ENCODE results near the gene NUDT22. TPM values are rescaled to one million over a fixed set of nuclear protein-coding genes. Genes with fewer than 3 reads are reported as not detected.
A peak's percentile ranks its signal among the peaks of the same experiment; 100 is the strongest.

Gene NUDT22
- total RNA-seq, 1 donor from 2014 or later = 40.7 TPM

DNA sequence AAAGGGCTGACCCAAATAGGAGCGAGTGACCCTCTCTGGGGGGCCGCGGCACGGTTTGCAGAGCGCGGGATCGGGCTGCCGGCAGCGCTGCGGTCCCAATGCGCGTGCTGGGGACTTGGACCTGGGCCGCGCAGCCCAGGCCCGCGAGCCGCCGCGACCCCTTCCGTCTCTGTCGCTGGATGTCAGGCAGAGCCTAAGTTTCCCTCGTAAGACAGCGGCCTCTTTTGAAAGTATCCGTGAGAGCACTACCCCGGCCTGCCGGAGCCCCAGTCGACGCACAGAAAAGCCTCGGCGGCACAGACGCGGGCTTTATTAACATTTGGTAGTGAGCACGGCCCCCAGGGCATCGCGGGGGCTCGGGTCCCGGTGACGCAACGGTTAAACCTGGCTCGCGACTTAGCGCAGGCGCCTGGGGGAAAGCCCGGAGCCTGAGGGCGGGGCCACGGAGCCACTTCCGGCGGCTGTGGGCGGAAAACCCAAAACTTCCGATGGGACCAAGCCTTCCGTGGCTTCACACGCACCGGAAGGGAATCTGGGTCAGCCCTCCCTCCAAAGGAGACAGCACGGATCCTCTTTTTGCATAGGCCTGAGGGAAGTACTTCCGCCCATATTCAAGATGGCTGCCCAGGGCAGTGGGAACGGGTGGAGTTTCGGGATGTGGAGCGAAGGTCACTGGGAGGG lies 43.6 kb downstream of the NUDT22 start:
- H3K4me1 Mint-ChIP-seq (ENCODE audit: low read depth, unreplicated experiment) = peaks cover 14% of the 10 kb centered on the region
- DNase-seq (ENCODE audit: low read depth) = peak; percentile 100

DNA sequence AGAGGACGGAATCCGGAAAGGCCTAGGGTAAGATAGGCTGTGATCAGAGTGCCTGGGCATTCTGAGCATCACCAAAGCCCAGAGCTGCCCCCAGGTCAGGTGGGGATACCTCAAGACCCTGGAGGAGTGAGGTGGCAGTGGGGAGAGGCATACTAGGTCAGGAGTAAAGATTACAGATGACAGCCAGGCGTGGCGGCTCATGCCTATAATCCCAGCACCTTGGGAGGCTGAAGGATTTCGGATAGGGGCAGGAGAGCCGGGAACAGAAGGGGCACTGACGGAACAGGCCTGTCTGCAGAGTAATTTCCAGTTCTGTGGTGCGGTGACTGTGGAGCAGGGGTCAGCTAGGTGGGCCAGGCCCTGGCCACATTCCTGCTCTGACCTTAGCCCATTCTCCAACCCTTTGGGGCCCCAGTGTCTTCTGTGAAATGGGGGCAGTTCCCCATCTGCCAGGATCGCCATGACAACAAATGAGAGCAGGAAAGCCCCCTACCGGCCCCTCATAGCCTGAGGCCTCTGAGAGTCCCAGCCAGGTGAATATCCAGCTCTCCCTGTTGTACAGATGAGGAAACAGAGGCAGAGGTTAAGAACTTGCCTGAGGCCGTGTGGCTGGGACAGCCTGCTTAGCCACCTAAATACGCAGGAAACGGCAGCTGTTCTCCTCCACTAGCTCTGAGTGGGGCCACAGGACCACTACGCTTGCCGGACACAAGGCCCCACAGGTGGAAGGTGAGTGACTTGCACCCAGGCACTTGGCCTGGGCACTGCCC lies 49.1 kb downstream of the NUDT22 start:
- no peak overlapping the region for H3K9ac ChIP-seq (ENCODE audit: low read length)
- H3K9me3 Mint-ChIP-seq (ENCODE audit: unreplicated experiment) = no peaks in the 10 kb centered on the region
- H3K4me2 ChIP-seq (ENCODE audit: low read length) = no peak overlapping the region
- peaks cover 7% of the 10 kb centered on the region for H3K79me2 ChIP-seq (ENCODE audit: insufficient read depth, low read length)
- DNase-seq (ENCODE audit: low read depth) = no peak
- H3K4me3 ChIP-seq (ENCODE audit: insufficient read depth, low read depth, low read length) = no peak overlapping the region
- no peaks in the 10 kb centered on the region for H3K27me3 Mint-ChIP-seq (ENCODE audit: low read depth, unreplicated experiment)
- no peak overlapping the region for H3K4me3 Mint-ChIP-seq (ENCODE audit: unreplicated experiment)
- no peak overlapping the region for H2AFZ ChIP-seq (ENCODE audit: low read depth, low read length)
- TF ChIP-seq EZH2 (IDR thresholded peaks at IDR 0.05; ENCODE audit: insufficient read depth, low read length) = no peak
- TF ChIP-seq, protein P1, sequence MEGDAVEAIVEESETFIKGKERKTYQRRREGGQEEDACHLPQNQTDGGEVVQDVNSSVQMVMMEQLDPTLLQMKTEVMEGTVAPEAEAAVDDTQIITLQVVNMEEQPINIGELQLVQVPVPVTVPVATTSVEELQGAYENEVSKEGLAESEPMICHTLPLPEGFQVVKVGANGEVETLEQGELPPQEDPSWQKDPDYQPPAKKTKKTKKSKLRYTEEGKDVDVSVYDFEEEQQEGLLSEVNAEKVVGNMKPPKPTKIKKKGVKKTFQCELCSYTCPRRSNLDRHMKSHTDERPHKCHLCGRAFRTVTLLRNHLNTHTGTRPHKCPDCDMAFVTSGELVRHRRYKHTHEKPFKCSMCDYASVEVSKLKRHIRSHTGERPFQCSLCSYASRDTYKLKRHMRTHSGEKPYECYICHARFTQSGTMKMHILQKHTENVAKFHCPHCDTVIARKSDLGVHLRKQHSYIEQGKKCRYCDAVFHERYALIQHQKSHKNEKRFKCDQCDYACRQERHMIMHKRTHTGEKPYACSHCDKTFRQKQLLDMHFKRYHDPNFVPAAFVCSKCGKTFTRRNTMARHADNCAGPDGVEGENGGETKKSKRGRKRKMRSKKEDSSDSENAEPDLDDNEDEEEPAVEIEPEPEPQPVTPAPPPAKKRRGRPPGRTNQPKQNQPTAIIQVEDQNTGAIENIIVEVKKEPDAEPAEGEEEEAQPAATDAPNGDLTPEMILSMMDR (IDR thresholded peaks at IDR 0.05; ENCODE audit: insufficient read depth, low read depth, low read length) = no peak
- H3K36me3 ChIP-seq (ENCODE audit: insufficient read depth, low read length) = no peaks in the 10 kb centered on the region
- FAIRE-seq = no peak
- no peak overlapping the region for H3K27ac ChIP-seq (ENCODE audit: low read depth, low read length)
- H3K4me1 ChIP-seq (ENCODE audit: insufficient read depth, low read length) = peaks cover 17% of the 10 kb centered on the region
- H3K36me3 Mint-ChIP-seq (ENCODE audit: low read depth, unreplicated experiment) = peaks cover 7% of the 10 kb centered on the region
- no peaks in the 10 kb centered on the region for H3K27me3 ChIP-seq (ENCODE audit: insufficient read depth, low read length)
- peaks cover 4% of the 10 kb centered on the region for H3K4me1 Mint-ChIP-seq (ENCODE audit: low read depth, unreplicated experiment)
- no peaks in the 10 kb centered on the region for H3K9me3 ChIP-seq (ENCODE audit: insufficient read depth, low read depth, low read length)
- no peak overlapping the region for H3K27ac Mint-ChIP-seq (ENCODE audit: unreplicated experiment)
- H4K20me1 ChIP-seq (ENCODE audit: insufficient read depth, low read length) = no peaks in the 10 kb centered on the region

More for the DNA sequence above, 43.6 kb downstream of the NUDT22 start:
- Mint-ChIP-seq H3K9me3 (ENCODE audit: unreplicated experiment) (no peaks in the 10 kb centered on the region), H3K4me3 (ENCODE audit: unreplicated experiment) (peak overlapping the region; percentile 96), H3K36me3 (ENCODE audit: low read depth, unreplicated experiment) (peaks cover 2% of the 10 kb centered on the region), H3K27me3 (ENCODE audit: low read depth, unreplicated experiment) (no peaks in the 10 kb centered on the region), H3K27ac (ENCODE audit: unreplicated experiment) (peak overlapping the region; percentile 99)
- peaks cover 7% of the 10 kb centered on the region for H3K79me2 ChIP-seq (ENCODE audit: insufficient read depth, low read length)
- H4K20me1 ChIP-seq (ENCODE audit: insufficient read depth, low read length) = peaks cover 10% of the 10 kb centered on the region
- FAIRE-seq = peak; percentile 54
- H3K9ac ChIP-seq (ENCODE audit: low read length) = peak overlapping the region; percentile 83
- H3K4me3 ChIP-seq (ENCODE audit: insufficient read depth, low read depth, low read length) = peak overlapping the region; percentile 70
- H3K27me3 ChIP-seq (ENCODE audit: insufficient read depth, low read length) = no peaks in the 10 kb centered on the region
- H3K27ac ChIP-seq (ENCODE audit: low read depth, low read length) = peak overlapping the region; percentile 80
- peak overlapping the region; percentile 93 for H3K4me2 ChIP-seq (ENCODE audit: low read length)
- no peak for TF ChIP-seq EZH2 (IDR thresholded peaks at IDR 0.05; ENCODE audit: insufficient read depth, low read length)
- TF ChIP-seq, protein P1 (IDR thresholded peaks at IDR 0.05; ENCODE audit: insufficient read depth, low read depth, low read length) = no peak
- H3K4me1 ChIP-seq (ENCODE audit: insufficient read depth, low read length) = peaks cover 30% of the 10 kb centered on the region
- no peaks in the 10 kb centered on the region for H3K9me3 ChIP-seq (ENCODE audit: insufficient read depth, low read depth, low read length)
- H3K36me3 ChIP-seq (ENCODE audit: insufficient read depth, low read length) = peaks cover 5% of the 10 kb centered on the region
- peak overlapping the region; percentile 67 for H2AFZ ChIP-seq (ENCODE audit: low read depth, low read length)
